ENCODE results near the gene RPUSD1. TPM values are rescaled to one million over a fixed set of nuclear protein-coding genes. Genes with fewer than 3 reads are reported as not detected.

Gene RPUSD1
- total and polyA plus RNA-seq, 2 of the 13 experiments (the other 11 are each of a cell fraction or from before 2014, with no cell fraction given): 13.1 to 26.2 TPM

DNA sequence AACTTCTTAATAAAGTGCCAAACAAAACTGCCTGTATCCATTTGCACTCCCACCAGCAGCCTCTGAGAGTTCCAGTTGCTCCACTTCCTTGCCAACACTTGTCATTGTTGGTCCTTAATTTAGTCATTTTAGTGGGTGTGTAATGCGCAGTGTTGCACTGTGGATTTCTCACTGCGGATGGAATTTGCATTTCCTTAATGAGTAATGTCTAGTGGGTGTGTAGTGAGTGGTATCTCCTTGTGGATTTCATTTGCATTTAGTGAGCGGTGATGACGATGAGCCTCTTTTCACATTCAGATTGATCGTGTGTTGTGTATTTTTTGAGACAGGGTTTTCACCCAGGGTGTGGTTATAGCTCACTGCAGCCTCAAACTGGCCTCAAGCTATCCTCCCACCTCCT, 31.8 kb downstream of the RPUSD1 start:
- Histone ChIP-seq H3K36me3 (replicated peaks in 1 of 2; ENCODE audit: control insufficient read depth in 1 of 2, insufficient read depth in 2 of 2, low read length in 2 of 2) (no peaks in the 10 kb centered on the region), H3K4me3 (replicated peaks in 1 of 3; ENCODE audit: insufficient read depth in 1 of 3, low read depth in 2 of 3, low read length in 3 of 3) (no peak overlapping the region), H4K20me1 (ENCODE audit: insufficient read depth, low read length) (no peaks in the 10 kb centered on the region), H3K27ac (ENCODE audit: extremely low read length, insufficient read depth, low read length) (no peak overlapping the region), H3K4me2 (ENCODE audit: low read depth, low read length) (no peak overlapping the region), H3K9ac (ENCODE audit: insufficient read depth, low read depth, low read length) (no peak overlapping the region), H3K4me1 (ENCODE audit: insufficient read depth, low read length) (peaks cover 30% of the 10 kb centered on the region), H3K9me3 (ENCODE audit: low read length) (no peaks in the 10 kb centered on the region), H3K27me3 (ENCODE audit: control insufficient read depth in 1 of 2, insufficient read depth in 2 of 2, low read length in 2 of 2) (peaks cover 7 to 38% of the 10 kb centered on the region in 2 experiments), H3K79me2 (ENCODE audit: insufficient read depth, low read length) (no peaks in the 10 kb centered on the region), H2AFZ (ENCODE audit: low read length) (no peak overlapping the region)
- ATAC-seq: no peak
- ChIA-PET POLR2A (no interaction called here), CTCF (ENCODE audit: low intra/inter-chr PET ratio, low total read pairs) (no interaction called here)
- TF ChIP-seq ZNF7 (CRISPR knock-in tag; IDR thresholded peaks at IDR 0.05) (peak; percentile 94), ZMAT5 (CRISPR knock-in tag; IDR thresholded peaks at IDR 0.05; ENCODE audit: borderline replicate concordance, low read depth) (no peak)
- no peak for FAIRE-seq
- no TSS peak for BruUV-seq (replicated peaks)
- in situ Hi-C loops (cut with HindIII; ENCODE audit: extremely low pct_ligation_motif_present, low pct_unique_long_range_greater_than_20kb) (no loop called here), intact Hi-C loops (cut with micrococcal nuclease; ENCODE audit: unreplicated experiment) (no loop called here)
- no peak for DNase-seq (ENCODE audit: low spot score)
- WGBS (ENCODE audit: low lambda C conversion rate): 79% methylated on average over 5 of the region's 5 CpGs

GRCh38 chr16:754656-755055, 33.5 kb downstream of the RPUSD1 start:
- ChIA-PET POLR2A (no interaction called here), CTCF (ENCODE audit: low intra/inter-chr PET ratio, low total read pairs) (no interaction called here)
- FAIRE-seq (no peak), ATAC-seq (no peak), DNase-seq (ENCODE audit: low spot score) (no peak)
- no peaks in the 10 kb centered on the region for H3K36me3 ChIP-seq (replicated peaks in 1 of 2; ENCODE audit: control insufficient read depth in 1 of 2, insufficient read depth in 2 of 2, low read length in 2 of 2)
- no peak overlapping the region for H3K9ac ChIP-seq (ENCODE audit: insufficient read depth, low read depth, low read length)
- no peak overlapping the region for H3K27ac ChIP-seq (ENCODE audit: extremely low read length, insufficient read depth, low read length)
- H3K4me1 ChIP-seq (ENCODE audit: insufficient read depth, low read length): peaks cover 13% of the 10 kb centered on the region
- TF ChIP-seq HMGA1 (CRISPR knock-in tag; conservative IDR thresholded peaks at IDR 0.05) (no peak), ZNF343 (CRISPR knock-in tag; IDR thresholded peaks at IDR 0.05) (no peak), MYC (CRISPR knock-in tag; IDR thresholded peaks at IDR 0.05; ENCODE audit: borderline replicate concordance) (no peak), HOMEZ (CRISPR knock-in tag; IDR thresholded peaks at IDR 0.05; ENCODE audit: low read depth) (no peak), ZNF432 (CRISPR knock-in tag; IDR thresholded peaks at IDR 0.05; ENCODE audit: borderline replicate concordance) (no peak), AKNA (CRISPR knock-in tag; IDR thresholded peaks at IDR 0.05; ENCODE audit: borderline replicate concordance) (no peak)
- H3K9me3 ChIP-seq (ENCODE audit: low read length): no peaks in the 10 kb centered on the region
- BruUV-seq (replicated peaks): no TSS peak
- H4K20me1 ChIP-seq (ENCODE audit: insufficient read depth, low read length): no peaks in the 10 kb centered on the region
- in situ Hi-C loops (cut with HindIII; ENCODE audit: extremely low pct_ligation_motif_present, low pct_unique_long_range_greater_than_20kb) (no loop called here), intact Hi-C loops (cut with micrococcal nuclease; ENCODE audit: unreplicated experiment) (no loop called here)
- 25% methylated on average over 11 of the region's 11 CpGs for WGBS (ENCODE audit: low lambda C conversion rate)
- H3K4me2 ChIP-seq (ENCODE audit: low read depth, low read length): no peak overlapping the region
- no peak overlapping the region for H3K4me3 ChIP-seq (replicated peaks in 1 of 3; ENCODE audit: insufficient read depth in 1 of 3, low read depth in 2 of 3, low read length in 3 of 3)
- no peak overlapping the region for H2AFZ ChIP-seq (ENCODE audit: low read length)
- H3K27me3 ChIP-seq (ENCODE audit: control insufficient read depth in 1 of 2, insufficient read depth in 2 of 2, low read length in 2 of 2): peaks cover 5 to 42% of the 10 kb centered on the region in 2 experiments
- H3K79me2 ChIP-seq (ENCODE audit: insufficient read depth, low read length): no peaks in the 10 kb centered on the region
